Activated gamma-delta T cell treated with Interleukin-2 at 50 U/mL for 16 hours (primary cell): ENCODE measurements around the gene TCEANC2.
"Not testable (repeated sequence)": the region's sequence is repeated elsewhere in the genome, so short reads cannot be mapped to it uniquely, and the experiment has no call there.

Experiments used
- DNase-seq: peaks from one replicate; pipeline ENCODE4 v3.0.0-alpha.2; 2020

The TCEANC2 gene

GRCh38 chr1:54091666-54092065, 38.3 kb downstream of the TCEANC2 start:
- DNase-seq = no peak

- DNase-seq = no peak
These were observed 40.8 kb downstream of the TCEANC2 start for GRCh38 chr1:54094001-54094729.

GRCh38 chr1:54094730-54095105, 41.3 kb downstream of the TCEANC2 start:
- DNase-seq = not testable (repeated sequence)

GRCh38 chr1:54095546-54096226, 42.3 kb downstream of the TCEANC2 start:
- no peak for DNase-seq

- no peak for DNase-seq
These were observed 42.9 kb downstream of the TCEANC2 start for GRCh38 chr1:54096227-54096876.

GRCh38 chr1:54096877-54097240, 43.5 kb downstream of the TCEANC2 start:
- DNase-seq = no peak

GRCh38 chr1:54099061-54099610, 45.7 kb downstream of the TCEANC2 start:
- no peak for DNase-seq

GRCh38 chr1:54100500-54100899, 47.1 kb downstream of the TCEANC2 start:
- no peak for DNase-seq

- DNase-seq = no peak
These were observed 50.0 kb downstream of the TCEANC2 start for GRCh38 chr1:54103414-54103813.

GRCh38 chr1:54104613-54105012, 51.2 kb downstream of the TCEANC2 start:
- DNase-seq = not testable (repeated sequence)

GRCh38 chr1:54105080-54105479, 51.7 kb downstream of the TCEANC2 start:
- DNase-seq = no peak

- no peak for DNase-seq
These were observed 52.4 kb downstream of the TCEANC2 start for GRCh38 chr1:54105736-54106269.

- no peak for DNase-seq
These were observed 53.7 kb downstream of the TCEANC2 start for GRCh38 chr1:54107131-54107530.

GRCh38 chr1:54108156-54108555, 54.7 kb downstream of the TCEANC2 start:
- DNase-seq = no peak

- no peak for DNase-seq
These were observed 56.0 kb downstream of the TCEANC2 start for GRCh38 chr1:54109129-54110090.

GRCh38 chr1:54110996-54111395, 57.6 kb downstream of the TCEANC2 start:
- no peak for DNase-seq

GRCh38 chr1:54111624-54112023, 58.2 kb downstream of the TCEANC2 start:
- DNase-seq = no peak

- DNase-seq = no peak
These were observed 58.6 kb downstream of the TCEANC2 start for GRCh38 chr1:54112027-54112426.

GRCh38 chr1:54112705-54113368, 59.4 kb downstream of the TCEANC2 start:
- DNase-seq = no peak

GRCh38 chr1:54114001-54114400, 60.6 kb downstream of the TCEANC2 start:
- DNase-seq = no peak

GRCh38 chr1:54114955-54115354, 61.5 kb downstream of the TCEANC2 start:
- DNase-seq = no peak

GRCh38 chr1:54115520-54115919, 62.1 kb downstream of the TCEANC2 start:
- DNase-seq = no peak
